ENCODE data around the gene ZNF592.
A peak's percentile ranks its signal among the peaks of the same experiment; 100 is the strongest.
"Not testable (repeated sequence)": the region's sequence is repeated elsewhere in the genome, so short reads cannot be mapped to it uniquely, and the experiment has no call there.

The ZNF592 gene, protein sequence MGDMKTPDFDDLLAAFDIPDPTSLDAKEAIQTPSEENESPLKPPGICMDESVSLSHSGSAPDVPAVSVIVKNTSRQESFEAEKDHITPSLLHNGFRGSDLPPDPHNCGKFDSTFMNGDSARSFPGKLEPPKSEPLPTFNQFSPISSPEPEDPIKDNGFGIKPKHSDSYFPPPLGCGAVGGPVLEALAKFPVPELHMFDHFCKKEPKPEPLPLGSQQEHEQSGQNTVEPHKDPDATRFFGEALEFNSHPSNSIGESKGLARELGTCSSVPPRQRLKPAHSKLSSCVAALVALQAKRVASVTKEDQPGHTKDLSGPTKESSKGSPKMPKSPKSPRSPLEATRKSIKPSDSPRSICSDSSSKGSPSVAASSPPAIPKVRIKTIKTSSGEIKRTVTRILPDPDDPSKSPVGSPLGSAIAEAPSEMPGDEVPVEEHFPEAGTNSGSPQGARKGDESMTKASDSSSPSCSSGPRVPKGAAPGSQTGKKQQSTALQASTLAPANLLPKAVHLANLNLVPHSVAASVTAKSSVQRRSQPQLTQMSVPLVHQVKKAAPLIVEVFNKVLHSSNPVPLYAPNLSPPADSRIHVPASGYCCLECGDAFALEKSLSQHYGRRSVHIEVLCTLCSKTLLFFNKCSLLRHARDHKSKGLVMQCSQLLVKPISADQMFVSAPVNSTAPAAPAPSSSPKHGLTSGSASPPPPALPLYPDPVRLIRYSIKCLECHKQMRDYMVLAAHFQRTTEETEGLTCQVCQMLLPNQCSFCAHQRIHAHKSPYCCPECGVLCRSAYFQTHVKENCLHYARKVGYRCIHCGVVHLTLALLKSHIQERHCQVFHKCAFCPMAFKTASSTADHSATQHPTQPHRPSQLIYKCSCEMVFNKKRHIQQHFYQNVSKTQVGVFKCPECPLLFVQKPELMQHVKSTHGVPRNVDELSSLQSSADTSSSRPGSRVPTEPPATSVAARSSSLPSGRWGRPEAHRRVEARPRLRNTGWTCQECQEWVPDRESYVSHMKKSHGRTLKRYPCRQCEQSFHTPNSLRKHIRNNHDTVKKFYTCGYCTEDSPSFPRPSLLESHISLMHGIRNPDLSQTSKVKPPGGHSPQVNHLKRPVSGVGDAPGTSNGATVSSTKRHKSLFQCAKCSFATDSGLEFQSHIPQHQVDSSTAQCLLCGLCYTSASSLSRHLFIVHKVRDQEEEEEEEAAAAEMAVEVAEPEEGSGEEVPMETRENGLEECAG (N-terminal part only)

DNA sequence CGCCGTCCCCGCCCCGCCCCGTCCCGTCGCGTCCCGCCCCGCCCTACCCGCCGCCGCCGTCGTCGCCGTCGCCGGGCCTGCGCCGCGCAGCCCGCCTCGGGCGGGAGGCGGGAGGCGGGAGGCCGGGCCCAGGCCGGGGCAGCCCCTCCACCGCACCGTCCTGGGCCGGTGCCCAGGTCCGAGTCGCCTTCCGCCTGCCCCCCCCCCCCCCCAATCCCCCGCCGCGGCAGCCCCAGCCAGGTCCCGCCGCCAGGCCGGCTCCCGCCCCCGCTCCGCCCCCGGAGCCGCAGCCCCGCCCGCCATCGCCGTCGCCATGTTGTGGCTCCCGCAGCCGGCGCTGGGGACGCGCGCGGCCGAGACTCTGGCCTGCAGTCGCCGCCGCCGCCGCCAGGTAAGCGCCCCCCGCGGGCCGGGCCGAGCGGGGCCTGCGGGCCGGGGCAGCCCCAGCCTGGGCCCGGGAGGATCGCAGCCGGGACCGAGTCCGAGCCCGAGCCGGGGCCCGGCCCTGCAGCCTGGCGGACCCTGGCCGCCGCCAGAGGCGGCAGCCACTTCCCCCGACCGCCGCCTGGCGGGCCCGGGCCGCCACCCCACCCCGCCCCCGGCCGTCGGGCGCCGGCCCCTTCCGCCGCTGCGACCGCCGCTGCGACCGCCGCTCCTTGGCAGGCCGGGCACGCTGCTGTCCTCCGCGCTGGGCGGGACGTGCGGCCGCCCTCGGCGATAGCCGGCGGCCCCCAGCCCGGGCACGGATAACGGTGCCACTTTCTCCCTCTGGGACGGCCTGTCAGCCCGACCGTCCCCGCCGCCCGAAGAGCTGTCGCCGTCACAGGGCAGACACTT lies at the start of gene ZNF592:
TSS of gene ZNF592 (plus strand) at position 319 of the 837 bp plus-strand sequence. CDS start 34,084 bp downstream, outside the sequence.
- no peak for FAIRE-seq

DNA sequence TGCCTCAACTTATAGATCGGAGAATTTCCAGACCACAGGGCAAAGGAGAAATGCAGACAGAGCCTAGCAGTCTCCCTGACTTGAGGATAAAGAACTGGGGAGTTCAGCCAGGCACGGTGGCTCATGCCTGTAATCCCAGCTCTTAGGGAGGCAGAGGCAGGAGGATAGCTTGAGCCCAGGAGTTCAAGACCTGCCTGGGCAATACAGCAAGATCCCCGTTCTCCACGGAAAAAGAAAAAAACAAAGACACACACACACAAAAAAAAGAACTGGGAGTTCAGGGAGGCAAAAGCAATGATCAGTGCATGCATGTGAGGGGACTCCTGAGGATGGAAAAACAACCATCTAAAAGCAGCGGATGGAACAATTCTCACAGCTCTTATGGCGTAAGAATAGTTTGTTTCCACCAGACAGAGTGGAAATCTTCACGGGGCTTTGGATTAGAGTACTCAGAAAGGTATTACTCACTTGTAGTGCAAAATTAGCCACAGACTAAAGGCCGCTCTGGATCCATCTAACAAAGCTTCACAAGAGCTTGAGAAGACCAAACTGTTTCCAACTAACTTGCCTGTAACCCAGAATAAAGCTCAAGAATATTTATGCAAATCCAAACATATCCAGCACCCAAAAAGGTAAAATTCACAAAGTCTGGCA lies 48.7 kb upstream of the ZNF592 start:
- no peak for FAIRE-seq

DNA sequence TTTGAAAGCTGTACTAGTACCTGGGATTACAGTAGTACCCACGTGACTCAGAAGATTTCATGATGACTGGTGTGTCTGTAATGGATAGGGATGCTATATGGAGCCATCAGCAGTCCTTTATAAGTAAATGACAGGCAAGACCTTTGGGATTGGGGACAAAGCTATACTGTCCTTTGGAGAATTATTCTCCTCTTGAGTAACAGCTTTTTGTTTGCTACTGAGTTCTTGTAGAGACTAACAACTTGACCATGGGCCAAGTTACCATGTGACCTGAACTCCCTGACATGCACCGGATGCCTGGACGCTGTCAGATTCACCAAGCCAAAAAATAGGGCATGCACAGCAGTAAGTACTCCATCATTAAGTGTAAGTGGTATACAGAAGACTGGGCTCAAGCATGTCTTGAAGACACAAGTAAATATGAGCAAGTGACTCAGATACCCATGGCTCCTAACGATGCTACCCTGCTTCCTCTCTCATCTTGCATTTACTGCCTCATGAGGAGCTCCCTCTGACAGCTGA lies 45.4 kb upstream of the ZNF592 start:
- FAIRE-seq: no peak

DNA sequence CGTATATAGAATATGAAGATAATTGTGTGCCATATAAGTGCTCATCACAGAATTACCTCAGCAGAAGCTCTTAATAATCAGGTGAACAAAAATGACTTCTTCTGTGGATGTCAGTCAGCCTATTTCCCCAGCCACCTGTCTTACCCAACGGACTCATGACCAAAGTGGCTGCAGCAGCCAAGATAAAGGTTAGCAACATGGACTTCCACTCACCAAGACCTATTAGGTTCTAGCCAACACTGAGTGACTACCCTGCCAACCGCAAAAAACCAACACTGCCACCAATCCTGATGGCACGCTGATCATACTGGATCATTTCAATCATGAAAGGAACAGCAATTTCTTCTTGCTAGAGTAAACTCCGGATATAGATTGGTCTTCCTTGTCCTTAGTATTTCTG lies 44.6 kb upstream of the ZNF592 start:
- FAIRE-seq: no peak

DNA sequence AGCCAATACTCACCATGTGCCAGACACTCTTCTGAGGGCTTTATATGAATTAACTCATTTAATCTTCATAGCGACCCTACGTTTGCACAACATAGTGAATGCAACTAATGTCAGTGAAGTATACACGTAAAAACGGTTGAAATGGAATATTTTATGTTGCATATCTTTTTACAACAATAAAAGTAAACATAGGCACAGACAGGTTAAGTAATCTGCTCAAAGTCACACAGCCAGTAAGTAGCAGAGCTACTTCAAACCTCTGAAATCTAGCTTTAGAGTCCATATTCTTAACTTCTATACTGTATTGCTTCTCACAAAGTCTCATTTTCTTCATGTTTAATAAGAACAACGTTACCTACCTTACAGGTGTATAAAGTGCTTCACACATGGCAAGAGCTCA lies 34.0 kb upstream of the ZNF592 start:
- FAIRE-seq: no peak

DNA sequence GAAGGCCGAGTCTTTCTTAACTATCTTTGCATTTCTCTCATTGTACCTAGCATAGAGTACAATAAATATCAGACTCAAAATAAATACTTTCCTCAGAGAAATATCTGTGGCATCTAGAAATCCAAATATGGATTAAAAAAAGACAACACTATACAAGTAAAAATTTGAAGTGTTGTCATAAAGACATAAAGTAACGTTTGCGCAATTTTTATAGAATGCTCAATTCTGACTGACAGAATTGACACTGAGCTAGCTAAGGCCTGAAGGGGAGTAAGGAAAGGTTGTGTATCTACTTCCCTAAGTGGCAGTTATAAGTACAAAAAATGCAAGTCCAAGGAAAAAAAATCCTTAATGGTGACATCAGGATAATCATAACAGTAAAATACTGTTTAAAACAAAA lies 33.6 kb upstream of the ZNF592 start:
- FAIRE-seq: no peak

DNA sequence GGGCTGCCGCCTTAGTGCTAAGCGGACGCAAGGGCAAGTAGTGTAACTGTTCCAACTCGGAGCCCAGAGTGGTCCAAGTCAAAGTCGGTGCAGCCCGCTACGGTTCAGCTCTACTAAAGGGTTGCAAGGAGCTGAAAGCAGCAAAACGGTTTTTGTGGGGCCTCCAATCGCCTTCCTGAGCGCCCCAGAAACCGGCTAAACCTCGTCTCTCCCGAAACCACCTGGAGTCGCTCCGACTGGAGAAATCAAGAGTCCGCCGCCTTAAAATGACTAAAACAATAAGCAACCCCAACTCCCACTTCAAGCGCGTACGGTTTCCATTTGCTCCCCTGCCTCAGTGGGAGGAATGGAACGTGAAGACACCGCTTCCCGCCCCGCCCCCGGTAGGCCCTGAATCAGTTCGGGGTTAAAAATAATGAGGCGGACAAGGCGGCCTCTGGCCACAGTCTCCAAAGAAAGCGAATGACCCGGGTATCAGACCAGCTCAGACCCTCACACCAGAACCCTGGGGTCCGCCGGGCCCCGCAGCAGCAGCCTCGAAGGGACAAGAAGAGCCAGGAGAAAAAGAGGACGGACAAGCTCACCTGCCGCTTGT lies 32.9 kb upstream of the ZNF592 start:
- FAIRE-seq: no peak

DNA sequence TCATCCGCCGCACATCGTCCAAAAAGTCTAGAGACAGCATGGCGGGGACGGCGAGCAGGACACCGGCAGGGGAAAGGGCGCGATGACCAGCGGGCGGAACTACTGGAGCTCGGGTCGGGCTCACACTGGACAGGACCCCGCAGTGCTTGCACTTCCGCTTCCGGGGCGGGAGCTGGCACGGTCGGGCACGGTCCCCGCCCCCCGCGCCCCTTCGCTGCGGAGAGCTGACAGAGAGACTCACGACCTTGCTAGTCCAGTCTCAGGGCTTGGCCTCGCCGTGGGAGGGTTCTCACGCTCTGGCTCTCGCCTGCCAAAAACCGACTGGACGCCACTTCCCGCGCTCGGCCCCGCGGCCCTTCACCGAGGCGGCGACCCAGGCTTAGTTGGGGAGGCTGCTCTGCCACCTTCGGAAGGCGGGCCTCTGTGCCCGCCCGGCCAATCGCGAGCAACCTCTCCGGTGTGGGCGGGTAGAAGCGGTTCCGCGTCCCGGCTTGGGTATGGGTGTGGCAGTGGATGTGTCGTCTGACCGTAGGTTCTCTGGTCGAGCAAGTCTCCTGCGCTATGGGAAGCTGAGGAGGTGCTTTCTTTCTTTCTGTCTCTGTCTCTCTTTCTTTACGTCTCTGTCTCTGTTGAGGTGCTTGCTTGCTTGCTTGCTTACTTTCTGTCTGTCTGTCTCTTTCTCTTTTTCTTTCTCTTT lies 32.2 kb upstream of the ZNF592 start, which contains the start of gene SEC11A:
TSS of gene SEC11A (minus strand) at position 104 of the 697 bp plus-strand sequence. CDS start at position 40, 64 bp downstream.
- FAIRE-seq: peak; percentile 13

DNA sequence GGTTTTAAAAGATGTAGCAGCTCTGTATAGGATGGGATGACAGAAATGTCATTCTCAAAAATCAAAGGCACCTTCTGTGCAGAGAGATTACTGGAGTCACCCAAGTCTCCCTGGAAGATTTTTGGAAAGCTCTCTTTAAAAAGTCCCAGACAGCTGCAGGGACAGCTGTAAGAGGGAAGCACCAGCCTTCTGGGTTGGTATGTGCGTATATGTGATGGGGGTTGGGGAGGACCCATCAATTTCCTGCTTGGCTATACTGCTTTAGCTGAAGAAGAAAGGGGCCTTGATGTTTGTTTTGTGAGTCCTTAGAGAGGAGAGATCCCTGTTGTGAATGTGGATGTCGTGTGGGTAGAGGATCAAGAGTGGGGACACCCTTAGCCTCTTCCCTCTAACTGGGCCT lies 27.0 kb upstream of the ZNF592 start:
- no peak for FAIRE-seq

DNA sequence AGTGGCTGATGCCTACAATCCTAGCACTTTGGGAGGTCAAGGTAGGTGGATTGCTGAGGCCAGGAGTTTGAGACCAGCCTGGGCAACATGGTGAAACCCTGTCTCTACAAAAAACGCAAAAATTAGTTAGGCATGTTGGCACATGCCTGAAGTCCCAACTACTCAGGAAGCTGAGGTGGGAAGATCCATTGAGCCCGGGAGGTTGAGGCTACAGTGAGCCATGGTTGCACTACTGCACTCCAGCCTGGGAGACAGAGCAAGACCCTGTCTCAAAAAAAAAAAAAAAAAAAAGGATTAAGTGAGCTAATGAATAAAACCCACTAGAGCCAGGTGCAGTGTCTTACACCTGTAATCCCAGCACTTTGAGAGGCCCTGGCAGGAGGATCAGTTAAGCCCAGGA lies 25.8 kb upstream of the ZNF592 start:
- no peak for FAIRE-seq

DNA sequence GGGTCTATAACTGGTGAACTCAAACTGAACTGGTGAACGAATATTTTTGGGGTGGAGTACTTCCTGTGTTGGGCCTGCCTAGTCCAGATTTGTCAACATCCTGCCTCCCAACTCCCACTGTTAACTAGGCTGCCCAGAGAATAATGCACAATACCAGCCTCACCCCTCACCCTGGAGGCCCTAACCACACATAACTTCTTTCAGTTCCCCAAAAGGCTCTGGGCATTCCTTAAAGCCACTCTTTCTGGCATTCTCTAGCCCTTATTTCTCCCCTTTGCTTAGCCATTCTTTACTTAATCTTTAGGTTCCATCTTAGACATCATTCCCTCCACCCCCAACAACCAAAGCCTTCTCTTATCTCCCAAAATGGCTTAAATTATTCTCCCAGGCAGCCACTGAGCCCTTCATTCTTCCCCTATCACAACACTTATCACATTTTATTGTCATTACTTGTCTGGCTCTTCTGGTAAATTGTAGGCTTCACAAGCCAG lies 23.3 kb upstream of the ZNF592 start:
- FAIRE-seq: no peak

DNA sequence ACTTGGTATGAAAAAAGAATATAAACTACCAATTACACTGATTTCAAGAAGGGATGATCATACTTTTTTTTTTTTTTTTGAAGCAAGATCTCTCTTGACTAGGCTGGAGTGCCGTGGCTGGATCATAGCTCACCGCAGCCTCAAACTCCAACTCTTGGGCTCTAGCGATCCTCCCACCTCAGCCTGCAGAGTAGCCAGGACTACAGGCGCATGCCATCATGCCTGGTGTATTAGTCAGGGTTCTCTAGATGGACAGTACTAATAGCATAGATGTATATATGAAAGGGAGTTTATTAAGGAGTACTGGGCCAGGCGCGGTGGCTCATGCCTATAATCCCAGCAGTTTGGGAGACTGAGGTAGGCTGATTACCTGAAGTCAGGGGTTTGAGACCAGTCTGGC lies 21.0 kb upstream of the ZNF592 start:
- FAIRE-seq: no peak

DNA sequence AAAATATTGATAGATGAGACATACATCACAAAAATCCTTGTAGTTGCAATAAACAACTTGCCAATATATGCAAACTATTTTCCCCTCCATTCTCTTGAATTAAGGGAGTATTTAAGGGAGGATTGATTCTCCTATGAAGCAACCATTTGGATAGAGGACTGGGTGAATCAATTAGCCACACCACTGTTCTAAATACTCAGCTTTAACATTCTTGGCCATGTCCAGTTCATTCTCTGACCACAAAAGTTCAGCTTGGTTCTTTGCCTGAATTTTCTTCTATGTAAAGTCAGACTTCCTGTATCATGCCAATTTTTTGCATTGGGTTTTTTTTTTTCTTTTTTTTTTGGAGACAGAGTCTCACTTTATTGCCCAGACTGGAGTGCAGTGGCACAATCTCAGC lies 16.6 kb upstream of the ZNF592 start:
- FAIRE-seq: no peak

DNA sequence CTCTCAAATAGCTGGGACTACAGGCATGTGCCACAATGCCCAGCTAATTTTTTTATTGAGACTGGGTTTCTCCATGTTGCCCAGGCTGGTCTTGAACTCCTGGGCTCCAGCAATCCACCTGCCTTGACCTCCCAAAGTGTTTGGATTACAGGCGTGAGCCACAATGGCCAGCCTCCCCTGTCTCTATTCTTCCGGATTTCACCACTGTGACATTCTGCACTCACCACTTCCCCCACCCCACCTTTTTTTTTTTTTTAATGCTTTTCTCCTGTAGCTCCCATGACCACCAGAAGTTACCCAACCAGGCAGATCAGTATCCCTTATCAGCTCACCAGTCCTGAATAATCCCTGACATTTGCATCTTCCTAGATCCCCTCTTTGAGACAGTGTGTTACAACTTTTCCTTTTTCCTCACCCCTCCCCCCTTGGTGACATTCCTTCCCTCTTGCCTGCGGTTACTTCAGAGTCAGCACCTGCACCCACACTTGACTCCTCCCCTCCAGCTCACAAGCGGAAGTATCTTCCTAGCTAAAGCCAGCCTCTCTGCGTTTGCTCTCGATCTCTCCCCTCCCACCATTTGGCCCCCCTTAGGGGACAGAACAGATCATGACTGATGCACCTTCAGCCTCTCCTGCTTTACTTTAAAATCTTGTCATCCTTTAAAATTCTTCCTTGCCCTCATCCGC lies 13.5 kb upstream of the ZNF592 start:
- FAIRE-seq: no peak

DNA sequence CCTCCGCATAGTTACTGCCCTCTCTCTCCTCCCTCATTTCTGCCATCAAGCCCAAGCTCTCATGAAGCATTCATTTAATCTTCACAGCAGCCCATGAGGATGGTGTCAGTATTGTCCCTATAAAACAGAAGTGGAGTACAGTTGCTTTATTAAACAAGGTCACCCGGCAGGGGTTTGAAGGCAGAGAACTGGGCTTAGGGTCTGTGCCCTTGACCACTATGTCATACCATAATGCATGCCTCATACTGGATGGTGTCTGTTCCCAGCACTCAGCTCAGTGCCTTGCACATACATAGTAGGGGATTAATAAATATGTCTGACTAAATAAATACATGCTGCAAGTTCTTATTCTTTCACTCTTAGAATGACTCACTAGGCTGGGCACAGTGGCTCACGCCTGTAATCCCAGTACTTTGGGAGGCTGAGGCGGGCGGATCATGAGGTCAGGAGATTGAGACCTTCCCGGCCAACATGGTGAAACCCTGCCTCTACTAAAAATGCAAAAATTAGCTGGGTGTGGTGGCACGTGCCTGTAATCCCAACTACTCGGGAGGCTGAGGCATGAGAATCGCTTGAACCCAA lies 12.8 kb upstream of the ZNF592 start:
- not testable (repeated sequence) for FAIRE-seq

DNA sequence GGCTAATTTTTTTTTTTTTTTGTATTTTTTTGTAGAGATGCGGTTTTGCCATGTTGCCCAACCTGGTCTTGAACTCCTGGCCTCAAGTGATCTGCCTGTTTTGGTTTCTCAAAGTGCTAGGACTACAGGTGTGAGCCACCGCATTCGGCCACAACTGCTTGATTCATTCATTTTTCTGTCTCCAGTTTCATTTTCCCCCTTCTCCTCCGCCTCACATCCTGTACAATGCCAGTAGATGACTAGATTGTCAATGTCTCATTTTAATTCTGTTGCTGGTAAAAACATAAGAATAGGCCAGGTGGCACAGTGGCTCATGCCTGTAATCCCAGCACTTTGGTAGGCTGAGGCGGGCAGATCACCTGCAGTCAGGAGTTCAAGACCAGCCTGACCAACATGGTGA lies 12.0 kb upstream of the ZNF592 start:
- no peak for FAIRE-seq

DNA sequence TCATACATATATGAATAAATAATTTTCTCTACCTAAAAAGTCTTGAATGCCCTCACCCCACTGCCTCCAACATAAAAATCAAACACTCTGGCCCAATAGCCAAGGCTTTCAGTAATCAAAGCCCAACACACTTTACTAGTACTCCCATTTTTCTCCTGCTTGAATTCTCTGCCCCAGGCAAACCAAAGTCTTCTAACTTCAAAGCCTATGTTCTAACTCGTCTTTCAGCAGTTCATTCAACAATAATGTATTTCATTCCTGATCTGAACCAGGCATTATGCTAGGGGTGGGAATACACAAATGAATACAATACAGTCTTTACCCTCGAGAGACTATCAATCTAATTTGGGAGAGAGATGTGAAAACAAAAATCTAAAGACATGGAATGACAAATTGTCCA lies 11.4 kb upstream of the ZNF592 start:
- no peak for FAIRE-seq

DNA sequence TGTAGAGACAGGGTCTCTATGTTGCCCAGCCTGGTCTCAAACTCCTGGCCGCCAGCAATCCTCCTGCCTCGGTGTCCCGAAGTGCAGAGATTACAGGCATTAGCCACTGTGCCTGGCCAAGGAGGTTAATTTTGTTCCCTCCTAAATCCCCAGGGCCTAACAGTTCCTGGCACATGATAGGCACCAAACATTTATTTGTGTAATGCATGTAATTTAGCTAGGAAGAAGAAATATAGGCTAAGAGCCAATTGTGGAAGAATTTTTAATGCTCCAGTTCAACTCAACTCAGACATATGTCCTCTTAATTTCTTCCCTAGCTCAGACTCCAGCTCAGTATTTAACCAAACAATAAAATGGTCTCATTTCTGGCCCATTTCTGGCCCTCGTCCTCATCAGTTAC lies 7.7 kb upstream of the ZNF592 start:
- no peak for FAIRE-seq

DNA sequence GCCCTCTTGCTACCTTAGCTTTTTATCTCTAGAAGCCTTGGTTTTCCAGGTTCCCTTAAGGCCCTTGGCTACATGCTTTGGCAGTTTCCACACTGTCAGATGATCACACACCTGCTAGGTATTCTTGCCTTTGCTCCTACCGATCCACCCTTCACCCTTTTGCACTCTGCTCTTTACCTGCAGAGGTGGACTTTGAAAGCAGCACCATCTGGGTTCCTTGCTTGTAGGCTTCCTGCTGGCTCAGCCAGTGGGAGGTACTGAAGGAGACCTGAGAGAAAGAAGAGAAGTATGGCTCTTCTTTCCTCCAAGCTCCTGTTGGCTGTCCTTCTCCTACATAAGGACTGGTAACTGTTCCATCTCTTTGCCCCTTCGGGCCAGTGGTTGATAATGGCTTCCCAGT lies 7.3 kb upstream of the ZNF592 start:
- FAIRE-seq: no peak
